HFFc6 (cell line): Measurements from ENCODE around the gene DACT3. TPM values are rescaled to one million over a fixed set of nuclear protein-coding genes. Genes with fewer than 3 reads are reported as not detected.
A peak's percentile ranks its signal among the peaks of the same experiment; 100 is the strongest.

ENCODE experiments used
- DNase-seq: peaks from one replicate; pipeline ENCODE4 v3.0.0-alpha.2; 2018
- H3K27ac Mint-ChIP-seq: 2 replicates; pipeline ENCODE4 v1.8.0; 2020; ENCODE audit warnings: mild to moderate bottlenecking, mixed read lengths
- H3K27me3 Mint-ChIP-seq: 2 replicates; pipeline ENCODE4 v1.8.0; 2021; ENCODE audit warnings: mild to moderate bottlenecking, moderate library complexity, mixed read lengths; ENCODE audit not compliant: insufficient read depth
- H3K36me3 Mint-ChIP-seq: 2 replicates; pipeline ENCODE4 v1.8.0; 2021; ENCODE audit warnings: low read depth, mixed read lengths
- H3K4me1 Mint-ChIP-seq: 2 replicates; pipeline ENCODE4 v1.8.0; 2020; ENCODE audit warnings: low read depth, mixed read lengths
- H3K4me3 Mint-ChIP-seq: 2 replicates; pipeline ENCODE4 v1.8.0; 2020; ENCODE audit warnings: mild to moderate bottlenecking, moderate library complexity, mixed read lengths
- H3K9me3 Mint-ChIP-seq: 2 replicates; pipeline ENCODE4 v1.8.0; 2020; ENCODE audit warnings: mild to moderate bottlenecking, mixed read lengths
- microRNA-seq: library from miRNA; unstranded; fragments of <30 nt; microRNA quantifications from one replicate; pipeline ENCODE4, GENCODE V29; 2019
- total RNA-seq, 6 experiments: library from RNA; stranded (reverse); fragmentation: NEBNext Ultra II Directional; extraction: Animal tissue kit (Norgen Biotek cat#: 25700); gene quantifications; 2 replicates in 1 of 6; 3 replicates in 5 of 6; pipeline ENCODE4 v1.2.3, GENCODE V29; 2021
- TF ChIP-seq, protein P1 (sequence below): fragments of 200-600 bp; sonication (generic); IDR thresholded peaks from 2 replicates; pipeline ENCODE4 v1.5.0; 2021; ENCODE audit warnings: antibody characterized with exemption, mild to moderate bottlenecking

DACT3 gene
- total RNA-seq, 6 experiments from 2014 or later = 12.6 to 17.2 (median 15.5) TPM

DNA sequence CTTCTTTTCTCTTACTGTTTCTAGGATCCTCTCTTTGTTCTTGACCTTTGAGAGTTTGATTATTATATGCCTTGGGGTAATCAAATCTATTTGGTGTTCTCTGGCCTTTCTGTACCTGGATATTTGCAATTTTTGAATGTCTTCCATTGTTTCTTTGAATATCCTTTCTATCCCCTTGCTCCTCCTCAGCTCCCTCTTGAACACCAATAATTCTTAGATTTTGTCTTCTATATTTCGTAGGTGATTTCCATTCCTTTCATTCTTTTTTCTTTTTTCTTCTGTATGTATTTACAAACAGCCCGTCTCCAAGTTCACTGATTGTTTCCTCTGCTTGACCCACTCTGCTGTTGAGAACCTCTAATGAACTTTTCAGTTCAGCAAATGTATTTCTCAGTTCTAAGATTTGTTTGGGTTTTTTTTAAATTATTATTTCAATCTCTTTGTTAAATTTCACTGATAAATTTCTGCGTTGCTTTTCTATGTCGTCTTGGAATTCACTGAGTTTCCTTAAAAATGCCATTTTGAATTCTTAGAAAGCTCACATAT lies 62.5 kb downstream of the DACT3 start:
- TF ChIP-seq, protein P1, sequence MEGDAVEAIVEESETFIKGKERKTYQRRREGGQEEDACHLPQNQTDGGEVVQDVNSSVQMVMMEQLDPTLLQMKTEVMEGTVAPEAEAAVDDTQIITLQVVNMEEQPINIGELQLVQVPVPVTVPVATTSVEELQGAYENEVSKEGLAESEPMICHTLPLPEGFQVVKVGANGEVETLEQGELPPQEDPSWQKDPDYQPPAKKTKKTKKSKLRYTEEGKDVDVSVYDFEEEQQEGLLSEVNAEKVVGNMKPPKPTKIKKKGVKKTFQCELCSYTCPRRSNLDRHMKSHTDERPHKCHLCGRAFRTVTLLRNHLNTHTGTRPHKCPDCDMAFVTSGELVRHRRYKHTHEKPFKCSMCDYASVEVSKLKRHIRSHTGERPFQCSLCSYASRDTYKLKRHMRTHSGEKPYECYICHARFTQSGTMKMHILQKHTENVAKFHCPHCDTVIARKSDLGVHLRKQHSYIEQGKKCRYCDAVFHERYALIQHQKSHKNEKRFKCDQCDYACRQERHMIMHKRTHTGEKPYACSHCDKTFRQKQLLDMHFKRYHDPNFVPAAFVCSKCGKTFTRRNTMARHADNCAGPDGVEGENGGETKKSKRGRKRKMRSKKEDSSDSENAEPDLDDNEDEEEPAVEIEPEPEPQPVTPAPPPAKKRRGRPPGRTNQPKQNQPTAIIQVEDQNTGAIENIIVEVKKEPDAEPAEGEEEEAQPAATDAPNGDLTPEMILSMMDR = no peak
- H3K4me3 Mint-ChIP-seq = no peak overlapping the region
- H3K9me3 Mint-ChIP-seq = peaks cover 10% of the 10 kb centered on the region; the same call in 1 of the 2 replicates
- H3K36me3 Mint-ChIP-seq = peaks cover 25% of the 10 kb centered on the region
- DNase-seq = no peak
- peaks cover 19% of the 10 kb centered on the region for H3K4me1 Mint-ChIP-seq
- peaks cover 2% of the 10 kb centered on the region for H3K27me3 Mint-ChIP-seq
- no peak overlapping the region for H3K27ac Mint-ChIP-seq

Small RNAs within 50 kb of the gene (microRNA-seq; reads per million reads assigned to microRNA genes)
- 10.8 reads per million, percentile 12 among the genes with 10 or more reads in this experiment for gene MIR320E

Other genes with a start within 250 kb of the DACT3 start
- 10 to 100 TPM in 4 of 6 experiments, 1 to 10 TPM in 2; 6.3 to 10.6 (median 10.2) TPM for gene CCDC8, start 247.6 kb downstream of the DACT3 start, total RNA-seq
- gene PNMA8C, start 232.2 kb downstream of the DACT3 start, total RNA-seq = under 1 TPM in 3 of 6 experiments, not detected in 3; 0.05 to 0.09 (median 0.07) TPM
- gene PNMA8A, start 189.6 kb downstream of the DACT3 start, total RNA-seq = 10 to 100 TPM in 2 of 6 experiments, 1 to 10 TPM in 4; 8.6 to 13.1 (median 9.2) TPM
- under 1 TPM in 4 of 6 experiments, not detected in 2; 0.02 to 0.17 (median 0.07) TPM for gene PNMA8B, start 165.3 kb downstream of the DACT3 start, total RNA-seq
- gene CALM3, start 59.9 kb downstream of the DACT3 start, total RNA-seq = 100 to 1,000 TPM; 445 to 561 (median 538) TPM
- gene PTGIR, start 36.1 kb downstream of the DACT3 start, total RNA-seq = 10 to 100 TPM; 16.0 to 26.6 (median 17.9) TPM
- not detected for gene GNG8, start 25.0 kb downstream of the DACT3 start, total RNA-seq
- 10 to 100 TPM; 35.3 to 42.2 (median 38.4) TPM for gene PRKD2, start 55.9 kb upstream of the DACT3 start, total RNA-seq
- gene FKRP, start 84.9 kb upstream of the DACT3 start, total RNA-seq = 10 to 100 TPM; 31.4 to 36.8 (median 33.2) TPM
- 10 to 100 TPM; 53.6 to 60.8 (median 58.3) TPM for gene STRN4, start 85.3 kb upstream of the DACT3 start, total RNA-seq
- 100 to 1,000 TPM; 263 to 310 (median 281) TPM for gene SLC1A5, start 127.4 kb upstream of the DACT3 start, total RNA-seq
- gene AP2S1, start 189.7 kb upstream of the DACT3 start, total RNA-seq = 100 to 1,000 TPM; 416 to 479 (median 463) TPM
- 10 to 100 TPM; 51.9 to 69.8 (median 63.4) TPM for gene ARHGAP35, start 199.8 kb upstream of the DACT3 start, total RNA-seq